Raji (cell line): ENCODE measurements around the gene TTC19.

Experiments
- POLR2A ChIP-seq: IDR thresholded peaks from 2 replicates; pipeline ENCODE4 v1.6.1; 2011; ENCODE audit warnings: low read depth, low read length, control low read depth; ENCODE audit not compliant: insufficient read depth

TTC19 gene

DNA sequence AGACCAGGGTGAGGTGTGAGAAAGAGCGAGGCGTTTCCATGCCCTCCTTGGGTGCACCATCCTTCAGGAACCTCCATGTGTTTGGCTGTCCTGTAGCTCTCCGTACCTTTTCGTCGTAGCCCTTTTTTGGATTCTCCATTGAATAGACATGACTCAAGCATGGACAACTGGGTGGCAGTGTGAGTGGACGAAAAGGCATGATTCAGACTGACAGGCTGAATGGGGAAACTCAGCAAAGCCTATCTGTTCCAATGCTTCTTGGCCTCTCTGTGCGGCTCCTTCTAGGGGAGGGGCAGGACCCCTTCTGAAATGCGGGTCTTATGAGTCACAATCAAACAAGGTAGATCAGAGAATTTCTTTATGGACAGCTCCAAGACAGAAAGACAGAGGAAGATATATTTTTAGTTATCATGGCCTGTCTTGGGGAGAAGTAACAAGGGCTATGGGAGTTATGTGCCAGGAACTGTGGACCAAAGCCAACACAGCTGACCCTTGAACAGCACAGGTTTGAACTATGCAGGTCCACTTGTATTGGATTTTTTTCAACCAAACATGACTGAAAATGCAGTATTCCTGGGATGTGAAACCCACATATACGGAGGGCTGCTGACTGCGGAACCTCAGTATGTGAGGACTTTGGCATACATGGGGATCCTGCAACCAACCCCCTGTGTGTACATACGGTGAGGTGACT is 31.8 kb upstream of the TTC19 start:
- no peak for TF ChIP-seq POLR2A

DNA sequence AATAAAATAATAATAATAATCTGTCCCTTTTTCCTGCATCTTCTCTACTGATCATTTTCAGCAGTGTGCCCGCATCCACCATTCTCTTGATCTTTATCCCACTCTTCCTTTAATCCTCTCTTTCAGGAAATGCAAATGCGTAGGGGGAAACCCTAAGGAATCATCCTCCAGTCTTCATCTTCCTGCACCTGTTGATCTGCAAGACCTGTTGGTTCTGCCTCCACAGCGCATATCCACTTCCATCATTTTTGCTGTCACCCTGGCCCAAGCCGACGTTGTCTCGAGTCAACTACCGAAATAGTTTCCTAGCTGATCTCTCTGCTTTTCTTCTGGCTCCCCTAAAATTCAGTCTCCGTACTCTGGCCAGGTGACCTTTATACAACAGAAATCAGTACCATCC is 30.2 kb upstream of the TTC19 start:
- no peak for TF ChIP-seq POLR2A

DNA sequence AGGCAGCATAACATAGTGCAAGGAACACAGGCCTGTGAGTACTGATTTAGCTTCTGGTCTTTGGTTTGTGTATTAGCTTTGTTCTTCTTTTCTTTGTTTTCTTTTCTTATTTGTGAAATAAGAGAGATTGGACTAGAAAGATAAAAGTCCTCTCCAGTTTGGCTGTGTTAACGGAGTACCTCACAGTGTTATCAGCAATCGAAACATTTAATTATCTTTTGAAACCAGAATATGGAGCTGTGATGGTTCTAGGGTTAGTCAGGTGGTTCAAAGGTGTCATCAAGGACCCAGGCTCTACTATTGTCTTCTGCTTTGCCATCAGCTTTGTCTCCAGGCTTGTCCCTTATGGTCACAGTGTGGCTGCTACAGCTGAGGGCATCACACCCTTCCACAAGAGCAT is 29.1 kb upstream of the TTC19 start:
- no peak for TF ChIP-seq POLR2A

DNA sequence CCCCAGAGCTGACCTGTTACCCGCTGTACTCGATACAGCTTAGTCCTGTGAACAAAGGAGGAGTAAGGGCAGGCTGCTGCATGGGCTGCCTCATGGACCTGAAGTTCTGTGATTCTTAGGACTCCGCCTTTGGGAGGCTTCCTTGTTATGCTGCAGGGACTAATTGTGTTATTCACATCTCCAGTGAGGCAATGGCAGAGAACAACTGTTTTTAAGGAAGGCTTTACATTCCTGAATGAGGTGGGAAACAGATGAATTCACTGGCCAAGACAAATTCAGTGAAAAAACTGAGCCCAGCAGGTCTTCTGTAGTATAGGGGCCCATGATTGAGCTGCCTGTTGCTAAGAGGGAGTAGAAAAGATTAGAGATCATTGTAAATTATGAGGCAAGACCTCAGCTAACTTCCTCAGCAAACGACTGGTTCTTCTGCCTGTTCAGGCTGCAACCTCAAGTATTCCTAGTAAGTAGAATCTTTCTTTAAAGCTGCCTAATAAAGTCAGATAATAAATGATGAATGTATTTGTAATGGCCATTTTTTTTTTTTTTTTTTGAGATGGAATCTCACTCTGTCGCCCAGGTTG is 28.4 kb upstream of the TTC19 start:
- TF ChIP-seq POLR2A = no peak

DNA sequence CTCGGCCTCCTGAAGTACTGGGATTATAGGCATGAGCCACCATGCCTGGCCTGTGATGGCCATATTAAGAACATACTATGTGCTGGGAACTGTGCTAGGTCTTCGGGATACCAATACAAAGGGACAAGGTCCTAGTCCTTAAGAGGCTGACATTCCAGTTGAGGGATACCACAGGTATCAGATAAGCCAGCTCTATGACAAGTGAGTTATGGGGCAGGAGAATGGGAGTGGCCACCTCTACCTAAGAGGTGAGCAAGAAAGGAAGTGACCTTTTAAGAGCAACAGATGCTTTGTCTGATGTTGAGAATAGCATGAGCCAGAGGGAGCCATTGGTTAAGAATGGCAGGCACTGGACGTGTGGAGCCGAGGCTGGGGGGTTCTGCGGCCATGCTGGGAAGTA is 27.7 kb upstream of the TTC19 start:
- TF ChIP-seq POLR2A = no peak

DNA sequence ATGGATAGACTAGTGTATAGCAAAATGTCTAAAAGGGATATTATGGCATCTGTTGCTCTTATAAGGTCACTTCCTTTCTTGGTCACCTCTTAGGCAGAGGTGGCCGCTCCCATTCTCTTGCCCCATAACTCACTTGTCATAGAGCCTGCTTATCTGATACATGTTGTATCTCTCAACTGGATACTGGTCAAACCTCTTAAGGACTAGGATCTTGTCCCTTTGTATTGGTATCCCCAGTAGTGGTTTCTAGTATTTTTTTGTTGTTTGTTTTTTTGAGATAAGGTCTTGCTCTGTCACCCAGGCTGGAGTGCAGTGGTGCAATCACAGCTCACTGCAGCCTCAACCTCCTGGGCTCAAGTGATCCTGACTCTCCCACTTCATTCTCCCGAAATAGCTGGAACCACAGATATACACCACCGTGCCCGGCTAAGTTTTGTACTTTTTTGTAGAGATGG is 27.1 kb upstream of the TTC19 start:
- TF ChIP-seq POLR2A = no peak

DNA sequence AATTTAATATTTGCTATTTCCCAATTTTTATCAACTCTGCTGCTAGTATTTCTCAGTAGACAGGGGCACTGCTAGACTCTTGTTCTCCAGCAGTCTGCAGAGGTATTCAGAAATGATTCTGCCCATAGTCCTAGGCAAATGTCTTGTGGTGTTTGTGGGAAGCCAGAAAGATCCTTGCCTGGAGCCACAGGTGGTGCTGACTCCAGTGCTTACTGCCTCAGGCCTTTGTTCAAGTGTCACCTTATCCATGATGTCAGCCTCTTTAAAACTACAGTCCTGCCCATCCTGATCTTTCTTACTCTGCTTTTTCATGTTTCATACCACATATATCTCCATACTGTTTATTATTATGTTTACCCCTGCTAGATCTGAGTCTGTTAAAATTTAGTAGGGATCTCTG is 26.6 kb upstream of the TTC19 start:
- no peak for TF ChIP-seq POLR2A

DNA sequence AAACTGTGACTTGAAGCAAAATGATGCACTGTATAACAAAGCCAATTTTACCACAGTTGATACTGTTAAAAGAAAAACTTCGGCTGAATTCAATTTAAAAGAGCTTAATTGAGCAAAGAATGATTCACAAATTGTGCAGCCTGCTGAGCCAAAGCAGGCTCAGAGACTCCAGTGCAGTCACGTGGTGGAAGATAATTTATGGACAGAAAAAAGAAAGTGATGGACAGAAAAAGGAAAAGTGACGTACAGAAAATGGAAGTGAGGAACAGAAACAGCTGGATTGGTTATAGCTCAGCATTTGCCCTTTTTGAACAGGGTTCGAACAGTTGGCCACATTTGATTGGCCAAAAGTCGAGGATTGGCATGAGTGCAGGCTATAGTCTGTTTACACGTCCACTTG is 25.8 kb upstream of the TTC19 start:
- TF ChIP-seq POLR2A = no peak

DNA sequence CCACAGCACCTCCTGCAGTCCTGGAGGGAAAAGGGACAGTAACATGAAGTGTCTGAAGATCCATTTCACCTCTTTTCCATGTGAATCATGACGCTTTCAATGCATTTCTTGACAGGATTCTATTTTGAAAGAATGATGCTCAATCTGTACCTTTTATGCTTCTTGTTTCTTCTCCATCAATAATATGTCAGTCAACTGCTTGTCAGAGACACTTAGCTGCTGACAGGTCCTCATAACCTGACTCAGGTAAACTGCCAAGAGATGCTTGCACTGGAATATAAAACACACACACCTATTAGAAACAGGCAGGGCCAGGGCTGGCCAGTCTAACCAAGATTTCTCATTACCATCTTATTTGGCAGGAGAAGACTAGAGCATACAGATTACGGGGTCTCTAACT is 21.7 kb upstream of the TTC19 start:
- TF ChIP-seq POLR2A = no peak

DNA sequence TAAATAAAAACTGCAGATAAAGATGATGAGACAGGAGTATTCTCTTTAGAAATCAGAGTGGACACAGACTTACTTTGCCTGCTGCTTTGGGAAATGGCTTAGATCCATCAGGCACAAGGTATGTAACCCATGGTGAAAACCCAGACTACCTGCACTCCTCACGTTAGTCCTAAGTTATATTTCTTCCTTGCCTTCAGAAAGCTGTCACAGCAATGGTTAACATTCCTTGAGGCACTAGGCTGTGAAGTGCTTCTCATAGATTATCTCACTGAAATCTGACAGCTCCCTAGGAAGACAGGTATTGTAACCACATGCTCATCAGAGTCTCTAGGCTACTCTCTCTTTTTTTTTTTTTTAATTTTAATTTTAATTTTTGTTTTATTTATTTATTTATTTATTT is 21.0 kb upstream of the TTC19 start:
- no peak for TF ChIP-seq POLR2A

DNA sequence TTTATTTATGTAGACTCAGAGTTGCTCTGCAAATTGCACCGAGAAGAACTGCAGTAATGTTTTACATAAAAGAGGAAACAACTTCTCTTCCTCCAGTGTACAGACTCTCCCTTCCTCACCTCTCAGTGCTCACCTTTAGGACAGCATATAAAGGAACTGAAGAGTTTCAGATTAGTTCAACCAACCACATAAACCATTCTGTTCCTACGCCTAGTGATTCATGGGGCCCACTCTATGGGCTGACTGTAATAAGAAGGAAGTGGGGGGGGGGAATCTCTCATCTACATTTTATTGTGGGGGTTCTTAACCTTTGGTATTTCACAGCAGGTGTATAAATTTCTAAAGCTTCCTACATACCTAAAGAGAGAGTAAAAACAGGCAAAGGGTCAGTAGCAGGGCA is 18.4 kb upstream of the TTC19 start:
- no peak for TF ChIP-seq POLR2A

DNA sequence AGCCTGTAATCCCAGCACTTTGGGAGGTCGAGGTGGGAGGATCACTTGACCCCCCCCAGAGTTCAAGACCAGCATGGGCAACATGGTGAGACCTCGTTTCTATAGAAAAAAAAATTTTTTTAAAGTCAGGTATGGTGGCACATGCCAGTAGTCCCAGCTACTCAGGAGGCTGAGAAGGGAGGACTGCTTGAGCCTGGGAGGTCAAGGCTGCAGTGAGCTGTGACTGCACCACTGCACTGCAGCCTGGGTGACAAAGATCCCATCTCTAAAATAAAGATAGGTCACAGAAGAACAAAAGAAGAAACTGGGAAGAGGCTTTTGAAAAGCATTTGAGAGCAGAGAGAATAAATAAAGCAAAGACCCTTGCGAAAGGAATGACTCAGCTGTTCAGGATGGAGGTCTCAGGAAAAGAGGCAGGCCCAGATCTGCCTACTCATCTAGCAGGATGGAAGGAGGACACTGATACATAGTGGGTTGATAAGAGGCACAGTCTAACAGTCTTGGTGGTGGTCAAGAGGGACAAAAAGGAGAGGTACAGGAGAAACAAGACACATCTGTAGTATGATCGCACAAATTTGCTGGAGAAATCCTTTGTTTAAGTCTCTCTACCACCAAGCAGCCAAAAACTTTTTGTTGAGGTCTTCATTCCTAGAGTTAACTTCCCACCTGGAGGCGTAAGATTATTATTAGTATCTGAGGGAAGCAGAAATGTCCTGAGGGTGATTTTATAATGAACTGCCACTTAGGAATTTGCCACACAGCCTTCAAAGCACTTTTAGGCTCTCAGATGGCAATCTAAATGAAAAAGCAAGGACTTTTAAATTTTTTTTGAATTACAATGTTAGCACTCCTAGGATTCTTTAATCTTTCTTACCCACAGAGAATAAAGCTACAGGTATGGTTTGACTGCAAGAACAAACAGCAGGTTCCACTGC is 17.7 kb upstream of the TTC19 start:
- no peak for TF ChIP-seq POLR2A

DNA sequence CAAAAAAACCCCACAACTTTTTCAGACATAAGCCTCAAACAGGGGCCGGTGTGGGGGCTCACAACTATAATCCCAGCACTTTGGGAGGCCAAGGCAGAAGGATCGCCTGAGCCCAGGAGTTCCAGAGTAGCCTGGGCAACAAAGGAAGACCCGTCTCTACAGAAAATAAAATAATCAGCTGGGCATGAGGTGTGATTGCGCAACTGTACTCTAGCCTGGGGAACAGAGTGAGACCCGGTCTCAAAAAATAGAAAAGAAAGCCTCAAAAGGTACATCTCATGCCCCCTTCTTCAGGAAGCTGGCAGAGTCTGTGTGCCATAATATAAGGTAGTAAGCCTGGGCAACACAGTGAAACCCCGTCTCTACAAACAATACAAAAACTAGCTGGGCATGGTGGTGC is 3.3 kb upstream of the TTC19 start:
- no peak for TF ChIP-seq POLR2A

DNA sequence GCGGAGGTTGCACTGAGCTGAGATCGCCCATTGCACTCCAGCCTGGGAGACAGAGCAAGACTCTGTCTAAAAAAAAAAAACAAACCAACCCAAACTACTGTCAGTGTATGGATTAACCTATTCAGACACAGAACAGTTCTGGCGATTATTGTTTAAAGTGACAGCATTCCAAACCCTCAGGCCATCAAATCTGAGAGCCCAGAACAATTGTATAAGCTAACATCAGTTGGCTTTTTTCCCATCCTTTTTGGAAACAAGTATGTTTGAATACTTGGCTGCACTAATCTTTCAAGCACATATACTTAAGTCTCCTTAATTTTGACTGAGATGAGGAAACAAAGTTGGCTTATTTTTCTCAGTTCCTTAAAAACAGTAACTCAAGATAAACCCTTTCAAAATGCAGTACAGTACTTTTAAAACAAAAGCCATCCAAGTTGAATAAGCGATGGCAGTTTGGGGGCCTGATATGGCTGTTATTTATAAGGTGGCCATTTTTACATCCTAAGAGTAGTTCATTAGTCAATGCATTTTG is 1.5 kb upstream of the TTC19 start:
- no peak for TF ChIP-seq POLR2A

DNA sequence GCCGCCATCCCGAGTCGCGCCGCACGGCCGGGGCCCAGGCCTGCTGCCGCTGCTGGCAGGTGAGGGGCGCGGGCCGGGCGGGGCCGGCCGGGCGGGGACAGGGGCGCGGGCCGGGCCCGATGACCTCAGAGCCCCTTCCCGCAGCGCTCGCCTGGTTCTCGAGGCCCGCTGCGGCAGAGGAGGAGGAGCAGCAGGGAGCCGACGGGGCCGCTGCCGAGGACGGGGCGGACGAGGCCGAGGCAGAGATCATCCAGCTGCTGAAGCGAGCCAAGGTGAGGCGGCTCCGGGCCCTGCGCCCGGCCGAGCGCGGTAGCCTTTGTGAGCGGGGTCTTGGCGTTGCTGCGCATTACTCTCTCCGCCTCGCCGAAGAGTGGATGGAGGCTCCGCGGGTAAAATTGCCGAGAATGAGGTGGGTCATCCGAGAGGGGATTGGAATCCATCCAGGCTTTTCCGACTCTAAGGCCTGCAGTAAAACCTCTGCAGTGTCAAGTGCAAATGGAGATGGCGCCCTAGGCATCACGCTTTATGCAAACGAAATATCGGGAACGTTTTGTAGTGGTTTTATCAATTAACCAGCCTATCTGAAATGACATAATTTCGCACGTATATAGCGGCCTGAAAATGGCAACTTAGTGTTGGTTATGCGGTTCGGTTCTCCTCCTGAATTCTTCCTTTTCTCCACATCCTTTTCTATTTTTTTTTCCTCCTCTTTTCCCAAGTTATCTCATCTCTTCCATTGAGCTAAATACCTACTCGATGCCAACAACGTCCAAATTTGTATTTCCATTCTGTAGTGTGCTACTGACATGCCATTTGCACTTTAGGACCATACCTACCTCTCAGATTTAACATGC is 577 bp downstream of the TTC19 start:
- TF ChIP-seq POLR2A = no peak

DNA sequence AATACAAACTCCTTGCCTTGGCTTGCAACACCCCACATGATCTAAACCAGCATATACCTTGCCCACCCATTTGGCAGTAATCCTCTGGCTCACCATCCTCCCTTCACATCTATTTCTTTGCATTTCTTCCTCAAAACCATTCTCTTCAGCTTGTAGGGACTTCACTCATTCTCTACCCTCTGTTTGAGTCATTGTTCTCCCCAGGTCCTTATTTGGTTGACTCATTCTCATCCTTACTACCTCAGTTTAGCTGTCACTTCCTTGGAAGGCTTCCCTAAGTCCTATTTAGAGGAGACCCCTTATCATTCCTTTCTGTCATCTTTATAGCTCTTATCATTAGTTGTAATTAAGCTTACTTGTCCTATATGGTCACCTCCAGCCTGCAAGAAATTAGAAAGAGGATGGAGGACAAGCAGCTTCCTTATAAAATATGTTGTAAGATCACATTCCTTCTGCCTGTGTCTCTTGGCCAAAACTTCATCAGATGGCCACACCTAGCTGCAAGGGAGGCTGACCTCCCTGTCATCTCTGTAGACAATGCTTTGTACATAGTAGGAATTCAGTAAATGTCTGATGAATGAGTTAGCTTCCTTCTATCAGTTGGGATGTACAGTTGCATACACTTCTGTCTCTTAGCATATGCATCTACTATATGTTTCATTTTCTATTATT is 1.7 kb downstream of the TTC19 start:
- TF ChIP-seq POLR2A = no peak
